H1 (cell line): ENCODE measurements around the gene NCEH1. TPM values are rescaled to one million over a fixed set of nuclear protein-coding genes. Genes with fewer than 3 reads are reported as not detected.

Source experiments
- CTCF ChIA-PET: fragments of 300-600 bp; sonication (Branson Sonifier 250); formaldehyde crosslinking; loops from one replicate; lab custom pipeline; 2021; ENCODE audit not compliant: partially characterized antibody; lab: Charles Lee
- POLR2A ChIA-PET: fragments of 300-600 bp; sonication (Branson Sonifier 250); formaldehyde crosslinking; loops from one replicate; lab custom pipeline; 2021; ENCODE audit warnings: inconsistent platforms; ENCODE audit not compliant: partially characterized antibody; lab: Charles Lee
- DNase-seq, 2 experiments: peaks; one replicate each; pipeline versions ENCODE4 v3.0.0 to v3.0.0-alpha.2; 2010 to 2022; ENCODE audit warnings: low spot score in 2 of 2, low read depth in 1 of 2, mixed read lengths in 1 of 2
- FAIRE-seq: peaks from 2 replicates; lab custom pipeline; 2011; peaks lifted over from hg19 to GRCh38; lab: Jason Lieb, UNC
- H2AFZ ChIP-seq: 2 replicates; pipeline ENCODE4 v1.8.1; 2012; ENCODE audit warnings: low read length, inconsistent platforms
- H2AK5ac ChIP-seq: 2 replicates; pipeline ENCODE4 v1.6.1; 2013; ENCODE audit warnings: low read depth, low read length
- H2BK120ac ChIP-seq: replicated peaks from 2 replicates; pipeline ENCODE3; 2013; ENCODE audit warnings: low read depth, low read length, inconsistent platforms
- H2BK12ac ChIP-seq: 2 replicates; pipeline ENCODE4 v1.6.1; 2013; ENCODE audit warnings: low read depth, low read length
- H2BK15ac ChIP-seq: 2 replicates; pipeline ENCODE4 v1.6.1; 2013; ENCODE audit warnings: low read length
- H2BK20ac ChIP-seq: 2 replicates; pipeline ENCODE4 v1.6.1; 2013; ENCODE audit warnings: low read length
- H2BK5ac ChIP-seq: 2 replicates; pipeline ENCODE4 v1.6.1; 2013; ENCODE audit warnings: low read depth, low read length
- H3K14ac ChIP-seq: 2 replicates; pipeline ENCODE4 v1.6.1; 2013; ENCODE audit warnings: inconsistent platforms; ENCODE audit not compliant: insufficient read length
- H3K18ac ChIP-seq: 2 replicates; pipeline ENCODE4 v1.6.1; 2013; ENCODE audit warnings: low read length; ENCODE audit errors: extremely low read depth
- H3K23ac ChIP-seq: 2 replicates; pipeline ENCODE4 v1.6.1; 2013; ENCODE audit warnings: inconsistent platforms; ENCODE audit not compliant: insufficient read length
- H3K23me2 ChIP-seq: 2 replicates; pipeline ENCODE4 v1.6.1; 2013; ENCODE audit warnings: low read depth, low read length
- H3K27ac ChIP-seq: 2 replicates; pipeline ENCODE4 v1.6.1; 2011; ENCODE audit warnings: low read depth, low read length, inconsistent platforms
- H3K27me3 ChIP-seq, 4 experiments: replicated peaks in 1 of 4; 1 replicate in 1 of 4; 2 replicates in 3 of 4; pipeline versions ENCODE4 v1.6.1 to v1.8.1; 2011 to 2013; ENCODE audit warnings: low read length in 3 of 4, mild to moderate bottlenecking in 3 of 4, inconsistent platforms in 2 of 4, mixed read lengths in 2 of 4, moderate library complexity in 1 of 4; ENCODE audit not compliant: control insufficient read depth in 3 of 4, insufficient read depth in 3 of 4; ENCODE audit errors: extremely low read depth in 1 of 4
- H3K36me3 ChIP-seq, 4 experiments: 2 replicates each; pipeline versions ENCODE4 v1.6.1 to v1.8.1; 2011 to 2013; ENCODE audit warnings: mild to moderate bottlenecking in 4 of 4, low read length in 3 of 4, moderate library complexity in 2 of 4, control low read depth in 1 of 4, inconsistent platforms in 1 of 4; ENCODE audit not compliant: insufficient read depth in 4 of 4, control insufficient read depth in 2 of 4
- H3K4ac ChIP-seq: replicated peaks from 2 replicates; pipeline ENCODE3; 2013; ENCODE audit warnings: low read length, low read depth, mixed read lengths, inconsistent platforms; ENCODE audit not compliant: insufficient read length
- H3K4me1 ChIP-seq, 4 experiments: replicated peaks in 1 of 4; 1 replicate in 1 of 4; 2 replicates in 3 of 4; pipeline versions ENCODE4 v1.6.1 to v1.8.1; 2011 to 2013; ENCODE audit warnings: low read length in 3 of 4, inconsistent platforms in 2 of 4, mixed read lengths in 1 of 4; ENCODE audit not compliant: insufficient read depth in 4 of 4, control insufficient read depth in 3 of 4
- H3K4me2 ChIP-seq, 2 experiments: 2 replicates each; pipeline versions ENCODE4 v1.6.1 to v1.8.1; 2011 to 2013; ENCODE audit warnings: low read depth in 2 of 2, low read length in 2 of 2, control low read depth in 1 of 2, inconsistent platforms in 1 of 2, mild to moderate bottlenecking in 1 of 2; ENCODE audit not compliant: insufficient read depth in 1 of 2
- H3K4me3 ChIP-seq, 4 experiments: fragments of 200-600, 300-600 bp in 1 of 4; sonication (generic), shearing (Covaris generic), sonication (Bioruptor Twin) in 1 of 4; 2 replicates each; pipeline versions ENCODE4 v1.5.1 to v1.8.1; 2011 to 2016; ENCODE audit warnings: low read length in 4 of 4, low read depth in 3 of 4, control low read depth in 2 of 4, inconsistent platforms in 2 of 4, mild to moderate bottlenecking in 2 of 4, mixed read lengths in 1 of 4, moderate library complexity in 1 of 4; ENCODE audit not compliant: insufficient read depth in 2 of 4; ENCODE audit errors: extremely low read depth in 1 of 4
- H3K56ac ChIP-seq: replicated peaks from 2 replicates; pipeline ENCODE3; 2013; ENCODE audit warnings: low read depth, mild to moderate bottlenecking, mixed read lengths, low read length, inconsistent platforms; ENCODE audit not compliant: insufficient read length
- H3K79me1 ChIP-seq: 2 replicates; pipeline ENCODE4 v1.6.1; 2013; ENCODE audit warnings: low read depth, low read length, control low read depth
- H3K79me2 ChIP-seq, 2 experiments: 2 replicates each; pipeline versions ENCODE4 v1.6.1 to v1.8.1; 2012 to 2013; ENCODE audit warnings: low read length in 2 of 2, mild to moderate bottlenecking in 2 of 2, inconsistent platforms in 1 of 2; ENCODE audit not compliant: insufficient read depth in 2 of 2, control insufficient read depth in 1 of 2
- H3K9ac ChIP-seq, 4 experiments: replicated peaks in 1 of 4; 1 replicate in 1 of 4; 2 replicates in 3 of 4; pipeline versions ENCODE4 v1.6.1 to v1.8.1; 2011 to 2013; ENCODE audit warnings: low read depth in 3 of 4, low read length in 3 of 4, control low read depth in 2 of 4, mild to moderate bottlenecking in 2 of 4, moderate library complexity in 2 of 4, inconsistent platforms in 1 of 4; ENCODE audit errors: extremely low read depth in 1 of 4
- H3K9me3 ChIP-seq, 2 experiments: 2 replicates each; pipeline versions ENCODE4 v1.6.1 to v1.8.1; 2012 to 2013; ENCODE audit warnings: mild to moderate bottlenecking in 2 of 2, moderate library complexity in 2 of 2, control low read depth in 1 of 2, inconsistent platforms in 1 of 2, low read depth in 1 of 2, low read length in 1 of 2, mixed read lengths in 1 of 2; ENCODE audit not compliant: insufficient read depth in 2 of 2
- H4K20me1 ChIP-seq, 2 experiments: replicated peaks in 1 of 2; 2 replicates each; pipeline versions ENCODE3 to v1.8.1; 2011 to 2013; ENCODE audit warnings: inconsistent platforms in 2 of 2, low read length in 2 of 2, mild to moderate bottlenecking in 1 of 2; ENCODE audit not compliant: insufficient read depth in 2 of 2, control insufficient read depth in 1 of 2
- H4K5ac ChIP-seq: 2 replicates; pipeline ENCODE4 v1.6.1; 2013; ENCODE audit warnings: low read length, low read depth, mixed read lengths, inconsistent platforms; ENCODE audit not compliant: insufficient read length
- H4K8ac ChIP-seq: 2 replicates; pipeline ENCODE4 v1.8.0; 2013; ENCODE audit warnings: mild to moderate bottlenecking, moderate library complexity, low read length, inconsistent platforms; ENCODE audit not compliant: insufficient read depth; ENCODE audit errors: extremely low read depth
- H4K91ac ChIP-seq: replicated peaks from 2 replicates; pipeline ENCODE3; 2013; ENCODE audit warnings: low read length, mixed read lengths, inconsistent platforms; ENCODE audit not compliant: insufficient read length
- CHD2 ChIP-seq: IDR thresholded peaks from 2 replicates; pipeline ENCODE4 v1.6.1; 2012; ENCODE audit warnings: low read length, improper control_type of control experiment
- CTBP2 ChIP-seq: IDR thresholded peaks from 2 replicates; pipeline ENCODE4 v1.7.0; 2011; ENCODE audit warnings: borderline replicate concordance, mild to moderate bottlenecking, moderate library complexity, mixed read lengths, low read length; ENCODE audit not compliant: insufficient read depth, insufficient read length
- JUND ChIP-seq: IDR thresholded peaks from 2 replicates; pipeline ENCODE4 v1.6.1; 2011; ENCODE audit warnings: mild to moderate bottlenecking, improper control_type of control experiment, low read length
- RXRA ChIP-seq: IDR thresholded peaks from 2 replicates; pipeline ENCODE4 v1.6.1; 2011; ENCODE audit warnings: low read depth, mild to moderate bottlenecking, low read length, moderate library complexity; ENCODE audit not compliant: insufficient read depth
- TAF1 ChIP-seq: IDR thresholded peaks from 2 replicates; pipeline ENCODE4 v1.6.1; 2011; ENCODE audit warnings: mild to moderate bottlenecking, low read depth, low read length
- WGBS, 2 experiments: shearing (Covaris generic) in 1 of 2; methylation state at CpG; one replicate each; pipeline versions ENCODE4 v1.1.6 to v1.1.7; 2013 to 2015; ENCODE audit warnings: low lambda C conversion rate in 2 of 2, mixed read lengths in 2 of 2, inconsistent platforms in 1 of 2, low coverage in 1 of 2, missing lambda C conversion rate in 1 of 2; ENCODE audit not compliant: insufficient replicate concordance in 2 of 2, insufficient coverage in 1 of 2, insufficient read length in 1 of 2; ENCODE audit errors: extremely low coverage in 1 of 2, missing lambda C conversion rate in 1 of 2; 5-methylcytosine and 5-hydroxymethylcytosine counted together
- polyA plus RNA-seq, 7 experiments: library from polyadenylated mRNA; depleted of rRNA in 3 of 7; stranded (reverse) in 5 of 7; unstranded in 2 of 7; fragments of >200 nt in 5 of 7; fragments of 200-250 nt in 2 of 7; gene quantifications; 1 replicate in 5 of 7; 2 replicates in 1 of 7; 4 replicates in 1 of 7; pipeline versions ENCODE4 v1.2.1 to v1.2.3, GENCODE V29; 2011 to 2013; ENCODE audit warnings: missing spikeins in 2 of 7, mixed read lengths in 2 of 7
- total RNA-seq: library from RNA; stranded (reverse); fragmentation: NEBNext Ultra II Directional; extraction: Animal tissue kit (Norgen Biotek cat#: 25700); gene quantifications from 2 replicates; pipeline ENCODE4 v1.2.1, GENCODE V29; 2021

The NCEH1 gene
- total and polyA plus RNA-seq, 2 of the 8 experiments (the other 6 are each of a cell fraction or from before 2014, with no cell fraction given): 2.2 to 6.4 TPM

GRCh38 chr3:172658344-172659245, 52.3 kb downstream of the NCEH1 start:
- Histone ChIP-seq H4K8ac (no peak overlapping the region), H3K4me2 (no peak overlapping the region), H3K9me3 (no peaks in the 10 kb centered on the region), H3K56ac (no peak overlapping the region), H3K27me3 (no peaks in the 10 kb centered on the region), H3K23ac (no peak overlapping the region), H2BK120ac (no peak overlapping the region), H3K79me1 (no peaks in the 10 kb centered on the region), H3K36me3 (no peaks in the 10 kb centered on the region), H2BK20ac (no peak overlapping the region), H2BK15ac (no peak overlapping the region), H2AK5ac (no peak overlapping the region), H3K27ac (no peak overlapping the region), H2BK12ac (no peak overlapping the region), H3K14ac (no peak overlapping the region), H3K4me3 (no peak overlapping the region), H2AFZ (no peak overlapping the region), H3K4ac (no peak overlapping the region), H3K9ac (no peak overlapping the region), H4K20me1 (no peaks in the 10 kb centered on the region), H4K5ac (no peak overlapping the region), H2BK5ac (no peak overlapping the region), H4K91ac (no peak overlapping the region), H3K18ac (no peak overlapping the region), H3K4me1 (peaks cover 0 to 2% (median 0%) of the 10 kb centered on the region in 4 experiments; a peak in 2 of 7 replicates), H3K23me2 (no peaks in the 10 kb centered on the region), H3K79me2 (no peaks in the 10 kb centered on the region)
- CTCF ChIA-PET: interaction anchor here (0.6 to 3.4 kb wide), 10 partner anchors 9 to 317 kb away, joined by 3 to 26 read pairs (median 3); no protein-coding TSS in a partner anchor
- DNase-seq: no peak
- no peak for FAIRE-seq
- TF ChIP-seq TAF1: no peak
- TF ChIP-seq CHD2: no peak
- TF ChIP-seq RXRA: no peak
- peak; percentile 45; the same call in 1 of the 2 replicates for TF ChIP-seq JUND
- no peak for TF ChIP-seq CTBP2
- POLR2A ChIA-PET: no interaction called here
- WGBS, 2 experiments: 81% methylated on average over 6 of the region's 6 CpGs; no CpG with 5 or more reads in 1 of the 2 experiments
